BJ (cell line): ENCODE measurements around the gene ENOX2. TPM values are rescaled to one million over a fixed set of nuclear protein-coding genes. Genes with fewer than 3 reads are reported as not detected.

Experiments used
- CTCF ChIA-PET: fragments of 350-600 bp; formaldehyde crosslinking; extraction: SDS; loops from one replicate; lab custom pipeline; 2021; ENCODE audit warnings: antibody characterized with exemption, inconsistent platforms; lab: Yijun Ruan, JAX
- POLR2A ChIA-PET: fragments of 300-600 bp; sonication (Branson Sonifier 250); formaldehyde crosslinking; extraction: SDS; loops from one replicate; lab custom pipeline; 2021; ENCODE audit warnings: antibody characterized with exemption; lab: Charles Lee
- DNase-seq: peaks from one replicate; pipeline ENCODE4 v3.0.0-alpha.2; 2011; ENCODE audit warnings: low read depth
- H3K27me3 ChIP-seq: 2 replicates; pipeline ENCODE4 v1.6.0; 2011; ENCODE audit warnings: low read length; ENCODE audit not compliant: control insufficient read depth, insufficient read depth
- H3K36me3 ChIP-seq: 2 replicates; pipeline ENCODE4 v1.5.1; 2011; ENCODE audit warnings: low read length; ENCODE audit not compliant: control insufficient read depth, insufficient read depth
- H3K4me3 ChIP-seq: 2 replicates; pipeline ENCODE4 v1.5.1; 2011; ENCODE audit warnings: low read depth, mild to moderate bottlenecking, control low read depth, low read length
- CTCF ChIP-seq: IDR thresholded peaks from 2 replicates; pipeline ENCODE4 v1.5.1; 2011; ENCODE audit warnings: low read depth, mild to moderate bottlenecking, control low read depth, inconsistent platforms, low read length, moderate library complexity; ENCODE audit not compliant: insufficient read depth
- polyA plus RNA-seq: library from polyadenylated mRNA; depleted of rRNA; stranded (reverse); fragments of >200 nt; gene quantifications from 2 replicates; pipeline ENCODE4 v1.2.3, GENCODE V29; 2011

ENOX2 gene
- polyA plus RNA-seq, 1 experiment: 17.5 TPM

DNA sequence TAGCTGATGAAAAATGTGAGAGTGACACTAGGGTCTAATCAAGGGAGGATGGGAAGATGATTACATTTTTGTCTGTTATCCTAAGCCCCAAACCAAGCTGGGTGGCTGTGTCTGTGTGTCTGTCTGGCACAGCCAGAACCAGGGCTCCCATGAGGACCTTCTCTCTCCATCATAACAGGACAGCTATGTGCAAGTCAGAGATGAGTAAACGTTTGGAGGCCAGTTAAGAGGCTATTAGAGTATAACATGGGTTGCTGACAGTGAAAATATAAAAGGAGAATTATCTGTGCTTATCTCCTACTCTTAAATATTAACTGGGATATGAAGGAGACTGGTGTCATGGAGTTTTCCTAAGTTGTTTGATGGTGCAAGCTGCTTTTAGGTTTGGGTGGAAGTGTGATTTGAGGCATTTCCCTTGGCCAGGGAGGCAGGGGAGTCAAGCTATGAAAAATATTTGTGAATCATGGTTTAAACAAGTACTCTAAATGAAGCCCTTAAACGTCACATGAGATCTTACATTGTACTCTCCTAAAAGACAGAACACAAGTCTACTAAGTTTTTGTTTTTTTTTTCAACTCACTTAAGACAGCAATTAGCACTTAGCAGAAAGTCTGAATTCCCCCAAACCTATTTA is 156.2 kb downstream of the ENOX2 start:
- ChIA-PET CTCF (no interaction called here), POLR2A (interaction anchor here (0.6 kb wide), 2 partner anchors 43 to 207 kb away, joined by 3 to 5 read pairs; no protein-coding TSS in a partner anchor)
- peak; percentile 22 for DNase-seq
- H3K36me3 ChIP-seq: no peaks in the 10 kb centered on the region
- no peak overlapping the region for H3K4me3 ChIP-seq
- no peaks in the 10 kb centered on the region for H3K27me3 ChIP-seq
- no peak for TF ChIP-seq CTCF

GRCh38 chrX:130746077-130746476 is 156.9 kb downstream of the ENOX2 start:
- Histone ChIP-seq H3K27me3 (no peaks in the 10 kb centered on the region), H3K36me3 (no peaks in the 10 kb centered on the region), H3K4me3 (no peak overlapping the region)
- ChIA-PET POLR2A (interaction anchor here (0.6 kb wide), 1 partner anchor 42 kb away, joined by 3 read pairs; no protein-coding TSS in a partner anchor), CTCF (no interaction called here)
- DNase-seq: no peak
- no peak for TF ChIP-seq CTCF

- POLR2A ChIA-PET: no interaction called here
- Histone ChIP-seq H3K27me3 (no peaks in the 10 kb centered on the region), H3K36me3 (no peaks in the 10 kb centered on the region), H3K4me3 (no peak overlapping the region)
- TF ChIP-seq CTCF: no peak
- CTCF ChIA-PET: no interaction called here
- no peak for DNase-seq
These were observed 161.4 kb downstream of the ENOX2 start for GRCh38 chrX:130741584-130741983.

DNA sequence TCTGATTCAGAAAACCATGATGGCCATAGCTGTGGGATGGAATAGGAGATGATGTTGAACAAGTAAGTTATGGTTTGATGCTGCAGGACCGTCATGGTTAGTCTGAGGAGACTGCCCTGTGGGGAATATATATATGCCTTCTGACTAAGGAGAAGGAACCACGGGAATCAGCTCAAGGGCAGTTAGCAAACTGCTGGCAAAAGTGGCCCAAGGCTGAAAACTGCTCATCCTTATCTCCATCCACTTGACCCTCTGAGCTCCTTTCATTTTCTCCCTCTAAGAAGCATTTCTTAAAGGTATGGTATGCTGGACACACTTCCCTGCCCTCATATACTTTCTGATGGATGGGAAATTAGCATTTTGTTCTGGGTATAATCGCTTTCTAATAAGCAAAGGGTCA is 161.9 kb downstream of the ENOX2 start:
- DNase-seq: no peak
- no peak for TF ChIP-seq CTCF
- ChIA-PET CTCF (no interaction called here), POLR2A (no interaction called here)
- Histone ChIP-seq H3K27me3 (no peaks in the 10 kb centered on the region), H3K36me3 (no peaks in the 10 kb centered on the region), H3K4me3 (no peak overlapping the region)

- Histone ChIP-seq H3K36me3 (no peaks in the 10 kb centered on the region), H3K27me3 (no peaks in the 10 kb centered on the region), H3K4me3 (no peak overlapping the region)
- no peak for DNase-seq
- TF ChIP-seq CTCF: no peak
- POLR2A ChIA-PET: no interaction called here
- CTCF ChIA-PET: no interaction called here
These were observed 164.3 kb downstream of the ENOX2 start for GRCh38 chrX:130738638-130739195.
